Transverse colon (tissue), 4 donors: ENCODE data around the gene NIT1.

Source experiments
- CTCF ChIP-seq, 5 experiments: fragments of 200-600 bp in 3 of 5; fragments of 450-650 bp in 2 of 5; sonication (generic) in 3 of 5; IDR thresholded peaks; 1 replicate in 2 of 5; 2 replicates in 3 of 5; pipeline ENCODE4 v1.5.1; 2016 to 2017; ENCODE audit warnings: antibody characterized with exemption in 5 of 5, inconsistent platforms in 3 of 5, mild to moderate bottlenecking in 2 of 5, moderate library complexity in 1 of 5
- EP300 ChIP-seq: sonication (generic); formaldehyde crosslinking; IDR thresholded peaks from one replicate; pipeline ENCODE4 v1.6.1; 2017; ENCODE audit warnings: antibody characterized with exemption, low read depth
- POLR2AphosphoS5 ChIP-seq, 3 donors: sonication (generic); formaldehyde crosslinking; IDR thresholded peaks; one replicate each; pipeline ENCODE4 v1.6.1; 2016; ENCODE audit warnings: antibody characterized with exemption in 3 of 3

DNA sequence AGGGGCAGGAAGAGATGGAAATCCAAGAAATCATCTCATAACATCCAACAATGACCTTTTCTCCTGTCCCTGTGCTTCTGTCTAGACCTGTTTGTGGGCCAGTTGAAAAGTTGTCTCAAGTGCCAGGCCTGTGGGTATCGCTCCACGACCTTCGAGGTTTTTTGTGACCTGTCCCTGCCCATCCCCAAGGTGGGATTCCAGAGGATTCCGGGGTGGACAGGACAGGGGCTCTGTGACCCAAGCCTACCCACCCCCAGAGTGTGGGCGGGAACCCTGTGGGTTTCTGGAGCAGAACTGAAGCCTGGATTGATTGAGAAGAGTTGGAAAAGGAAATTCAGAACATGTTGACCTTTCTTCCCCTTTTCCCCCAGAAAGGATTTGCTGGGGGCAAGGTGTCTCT, 45.9 kb downstream of the NIT1 start:
- TF ChIP-seq EP300 (no peak), CTCF (IDR thresholded peaks at IDR 0.05) (no peak), POLR2AphosphoS5 (IDR thresholded peaks at IDR 0.05) (no peak)
